Thyroid gland (tissue), 4 donors: ENCODE data around the gene ACSF3. TPM values are rescaled to one million over a fixed set of nuclear protein-coding genes. Genes with fewer than 3 reads are reported as not detected.

Experiments used
- DNase-seq, 2 donors: peaks; one replicate each; pipeline ENCODE4 v3.0.0-alpha.2; 2019
- H3K27ac ChIP-seq, 3 donors: fragments of 200-600 bp; sonication (generic); 1 replicate in 2 of 3; 2 replicates in 1 of 3; pipeline ENCODE4 v1.5.1; 2016 to 2019; ENCODE audit warnings: mild to moderate bottlenecking in 1 of 3, moderate library complexity in 1 of 3
- H3K27me3 ChIP-seq: fragments of 200-600 bp; sonication (generic); one replicate; pipeline ENCODE4 v1.5.1; 2019
- H3K36me3 ChIP-seq, 2 donors: fragments of 200-600 bp; sonication (generic); one replicate each; pipeline ENCODE4 v1.5.1; 2016 to 2019
- H3K4me1 ChIP-seq, 2 donors: fragments of 200-600 bp; sonication (generic); one replicate each; pipeline ENCODE4 v1.5.1; 2017 to 2019
- H3K4me3 ChIP-seq, 3 donors: fragments of 200-600 bp; sonication (generic); replicated peaks in 1 of 3; 1 replicate in 2 of 3; 2 replicates in 1 of 3; pipeline ENCODE4 v1.5.1; 2016; ENCODE audit warnings: mild to moderate bottlenecking in 1 of 3
- H3K9me3 ChIP-seq: fragments of 200-600 bp; sonication (generic); one replicate; pipeline ENCODE4 v1.5.1; 2017
- POLR2A ChIP-seq, 2 donors: fragments of 450-650 bp; IDR thresholded peaks; one replicate each; pipeline ENCODE4 v1.6.1; 2017; ENCODE audit warnings: antibody characterized with exemption in 2 of 2, mild to moderate bottlenecking in 2 of 2, moderate library complexity in 1 of 2
- WGBS, 2 donors: methylation state at CpG; one replicate each; pipeline ENCODE4 v1.1.5; 2017; 5-methylcytosine and 5-hydroxymethylcytosine counted together
- intact Hi-C: fragments of 100-400 bp; cut with DNase I; formaldehyde crosslinking; loops from one replicate; pipeline ENCODE4 v1.15.1; 2023
- total RNA-seq, 4 donors: library from RNA; depleted of rRNA; stranded (reverse); fragments of >200 nt; gene quantifications; one replicate each; pipeline ENCODE4 v1.2.3, GENCODE V29; 2016
- TF ChIP-seq, protein P1 (sequence below), 6 experiments: fragments of 200-600 bp in 3 of 6; fragments of 450-650 bp in 3 of 6; sonication (generic) in 3 of 6; IDR thresholded peaks; one replicate each; pipeline ENCODE4 v1.5.1; 2016 to 2019; ENCODE audit warnings: antibody characterized with exemption in 6 of 6, mild to moderate bottlenecking in 2 of 6, inconsistent platforms in 1 of 6, moderate library complexity in 1 of 6

Gene ACSF3
- total RNA-seq, 4 donors from 2014 or later: 30.1 to 51.2 (median 33.4) TPM

DNA sequence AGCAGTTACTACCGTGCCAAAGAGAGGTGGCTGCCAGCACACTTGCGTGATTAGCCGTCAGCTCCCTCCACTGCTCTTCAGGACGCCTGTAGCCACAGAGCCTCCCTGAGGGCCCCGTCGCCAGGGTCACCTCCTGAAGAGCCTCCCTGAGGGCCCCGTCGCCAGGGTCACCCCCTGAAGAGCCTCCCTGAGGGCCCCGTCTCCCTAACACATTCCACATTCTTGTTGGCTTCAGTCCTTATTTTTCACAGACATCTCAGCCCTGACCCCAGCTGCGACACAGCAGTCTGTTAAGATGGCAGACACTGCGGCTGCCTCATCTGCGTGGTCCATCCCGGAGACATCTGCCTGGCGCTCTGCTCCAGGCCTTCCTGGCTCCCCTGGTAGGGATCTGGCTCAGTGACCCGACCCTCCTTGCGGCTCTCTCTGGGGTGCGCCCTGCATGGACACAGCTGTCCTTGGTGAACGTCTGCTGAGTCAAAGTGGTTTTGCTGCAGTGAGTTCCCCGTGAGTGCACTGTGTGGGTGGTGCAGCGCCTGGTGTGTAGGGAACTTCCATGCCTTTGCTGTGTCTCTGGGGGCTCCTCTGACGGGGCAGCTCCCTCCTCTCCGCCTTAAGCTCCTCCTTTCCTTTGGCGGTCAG lies 11.4 kb downstream of the ACSF3 start:
- H3K4me1 ChIP-seq: no peaks in the 10 kb centered on the region
- H3K36me3 ChIP-seq: peaks cover 33 to 42% of the 10 kb centered on the region in 2 donors
- H3K9me3 ChIP-seq: no peaks in the 10 kb centered on the region
- DNase-seq: peak; percentile 77 to 96
- TF ChIP-seq, protein P1, sequence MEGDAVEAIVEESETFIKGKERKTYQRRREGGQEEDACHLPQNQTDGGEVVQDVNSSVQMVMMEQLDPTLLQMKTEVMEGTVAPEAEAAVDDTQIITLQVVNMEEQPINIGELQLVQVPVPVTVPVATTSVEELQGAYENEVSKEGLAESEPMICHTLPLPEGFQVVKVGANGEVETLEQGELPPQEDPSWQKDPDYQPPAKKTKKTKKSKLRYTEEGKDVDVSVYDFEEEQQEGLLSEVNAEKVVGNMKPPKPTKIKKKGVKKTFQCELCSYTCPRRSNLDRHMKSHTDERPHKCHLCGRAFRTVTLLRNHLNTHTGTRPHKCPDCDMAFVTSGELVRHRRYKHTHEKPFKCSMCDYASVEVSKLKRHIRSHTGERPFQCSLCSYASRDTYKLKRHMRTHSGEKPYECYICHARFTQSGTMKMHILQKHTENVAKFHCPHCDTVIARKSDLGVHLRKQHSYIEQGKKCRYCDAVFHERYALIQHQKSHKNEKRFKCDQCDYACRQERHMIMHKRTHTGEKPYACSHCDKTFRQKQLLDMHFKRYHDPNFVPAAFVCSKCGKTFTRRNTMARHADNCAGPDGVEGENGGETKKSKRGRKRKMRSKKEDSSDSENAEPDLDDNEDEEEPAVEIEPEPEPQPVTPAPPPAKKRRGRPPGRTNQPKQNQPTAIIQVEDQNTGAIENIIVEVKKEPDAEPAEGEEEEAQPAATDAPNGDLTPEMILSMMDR (IDR thresholded peaks at IDR 0.05): no peak
- TF ChIP-seq POLR2A (IDR thresholded peaks at IDR 0.05): no peak
- WGBS, 2 donors: 27 to 67% methylated on average over 18 to 22 of the region's 23 CpGs
- intact Hi-C loops: no loop called here
- H3K27ac ChIP-seq: peak overlapping the region in 1 of 3 donors; percentile 45
- no peak overlapping the region for H3K4me3 ChIP-seq
- H3K27me3 ChIP-seq: no peaks in the 10 kb centered on the region

- no peaks in the 10 kb centered on the region for H3K9me3 ChIP-seq
- peaks cover 33 to 42% of the 10 kb centered on the region in 2 donors for H3K36me3 ChIP-seq
- WGBS, 2 donors: 66 to 83% methylated on average over 2 to 16 of the region's 16 CpGs
- no peaks in the 10 kb centered on the region for H3K4me1 ChIP-seq
- H3K4me3 ChIP-seq: no peak overlapping the region
- peak in 1 of 2 donors; percentile 41 for DNase-seq
- TF ChIP-seq, protein P1 (IDR thresholded peaks at IDR 0.05): no peak
- no peak for TF ChIP-seq POLR2A (IDR thresholded peaks at IDR 0.05)
- H3K27me3 ChIP-seq: no peaks in the 10 kb centered on the region
- peak overlapping the region in 1 of 3 donors; percentile 45 for H3K27ac ChIP-seq
- intact Hi-C loops: no loop called here
Measured at GRCh38 chr16:89105599-89106151, 12.0 kb downstream of the ACSF3 start.

DNA sequence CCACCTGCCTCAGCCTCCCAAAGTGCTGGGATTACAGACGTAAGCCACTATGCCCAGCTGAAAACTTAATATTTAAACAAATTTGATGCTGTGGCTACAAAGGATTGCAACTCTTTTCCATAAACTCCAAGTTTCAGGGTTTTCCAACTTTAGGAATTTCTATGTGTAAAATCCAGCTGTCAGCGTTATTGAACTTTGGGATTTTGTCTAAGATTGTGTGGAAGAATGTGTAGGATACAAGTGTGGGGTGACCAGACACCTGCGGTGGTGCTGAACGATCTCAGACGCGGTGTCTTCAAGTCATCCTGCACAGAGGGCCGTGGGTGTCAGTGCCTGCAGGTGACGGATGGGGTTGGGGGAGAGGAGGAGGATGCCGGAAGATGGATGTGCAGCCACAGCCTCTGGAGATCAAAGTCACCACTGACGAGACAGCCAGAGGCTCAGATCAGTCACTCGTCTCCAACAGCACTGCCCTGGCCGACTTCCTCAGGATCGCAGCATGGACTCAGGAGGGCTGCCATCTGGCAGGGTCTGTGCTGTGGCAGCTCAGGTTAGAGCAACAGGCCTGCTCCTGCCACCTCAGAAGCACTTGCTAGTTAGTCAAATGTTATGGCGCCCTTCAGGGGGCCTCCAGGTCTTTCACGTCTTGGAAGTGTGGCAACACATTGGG lies 13.0 kb downstream of the ACSF3 start:
- Histone ChIP-seq H3K36me3 (peaks cover 31 to 41% of the 10 kb centered on the region in 2 donors), H3K9me3 (no peaks in the 10 kb centered on the region), H3K27ac (no peak overlapping the region), H3K27me3 (no peaks in the 10 kb centered on the region), H3K4me1 (no peaks in the 10 kb centered on the region), H3K4me3 (no peak overlapping the region)
- TF ChIP-seq POLR2A (IDR thresholded peaks at IDR 0.05): no peak
- TF ChIP-seq, protein P1 (IDR thresholded peaks at IDR 0.05): no peak
- DNase-seq: no peak
- intact Hi-C loops: no loop called here
- 85 to 88% methylated on average over 10 to 14 of the region's 15 CpGs for WGBS, 2 donors

GRCh38 chr16:89107203-89107582 lies 13.5 kb downstream of the ACSF3 start:
- WGBS, 2 donors: 94% methylated on average over 20 of the region's 20 CpGs
- H3K27me3 ChIP-seq: no peaks in the 10 kb centered on the region
- H3K36me3 ChIP-seq: peaks cover 34 to 43% of the 10 kb centered on the region in 2 donors
- no peaks in the 10 kb centered on the region for H3K4me1 ChIP-seq
- no peak overlapping the region for H3K4me3 ChIP-seq
- no peak for DNase-seq
- intact Hi-C loops: no loop called here
- H3K9me3 ChIP-seq: no peaks in the 10 kb centered on the region
- TF ChIP-seq, protein P1 (IDR thresholded peaks at IDR 0.05): no peak
- no peak for TF ChIP-seq POLR2A (IDR thresholded peaks at IDR 0.05)
- H3K27ac ChIP-seq: no peak overlapping the region

GRCh38 chr16:89108416-89108815 lies 14.8 kb downstream of the ACSF3 start:
- no peak for DNase-seq
- no peaks in the 10 kb centered on the region for H3K4me1 ChIP-seq
- H3K36me3 ChIP-seq: peaks cover 32 to 41% of the 10 kb centered on the region in 2 donors

More at GRCh38 chr16:89108416-89108815, 14.8 kb downstream of the ACSF3 start:
- 93 to 95% methylated on average over 5 of the region's 5 CpGs for WGBS, 2 donors
- intact Hi-C loops: no loop called here
- no peaks in the 10 kb centered on the region for H3K27me3 ChIP-seq
- H3K27ac ChIP-seq: no peak overlapping the region
- H3K4me3 ChIP-seq: no peak overlapping the region
- no peak for TF ChIP-seq POLR2A (IDR thresholded peaks at IDR 0.05)
- TF ChIP-seq, protein P1 (IDR thresholded peaks at IDR 0.05): no peak
- H3K9me3 ChIP-seq: no peaks in the 10 kb centered on the region
